Tibial nerve (tissue), 4 donors: ENCODE measurements around the gene FLVCR1.

Experiments
- EP300 ChIP-seq, 2 donors: sonication (generic); formaldehyde crosslinking; IDR thresholded peaks; one replicate each; pipeline ENCODE4 v1.6.1; 2017; ENCODE audit warnings: antibody characterized with exemption in 2 of 2, mild to moderate bottlenecking in 1 of 2
- POLR2A ChIP-seq, 2 donors: fragments of 450-650 bp; IDR thresholded peaks; one replicate each; pipeline ENCODE4 v1.6.1; 2017; ENCODE audit warnings: antibody characterized with exemption in 2 of 2, mild to moderate bottlenecking in 2 of 2, moderate library complexity in 2 of 2
- TF ChIP-seq, protein P1 (sequence below), 5 experiments: fragments of 200-600 bp in 3 of 5; fragments of 450-650 bp in 2 of 5; sonication (generic) in 3 of 5; IDR thresholded peaks; one replicate each; pipeline ENCODE4 v1.5.1; 2016 to 2019; ENCODE audit warnings: antibody characterized with exemption in 5 of 5, mild to moderate bottlenecking in 3 of 5, moderate library complexity in 2 of 5

DNA sequence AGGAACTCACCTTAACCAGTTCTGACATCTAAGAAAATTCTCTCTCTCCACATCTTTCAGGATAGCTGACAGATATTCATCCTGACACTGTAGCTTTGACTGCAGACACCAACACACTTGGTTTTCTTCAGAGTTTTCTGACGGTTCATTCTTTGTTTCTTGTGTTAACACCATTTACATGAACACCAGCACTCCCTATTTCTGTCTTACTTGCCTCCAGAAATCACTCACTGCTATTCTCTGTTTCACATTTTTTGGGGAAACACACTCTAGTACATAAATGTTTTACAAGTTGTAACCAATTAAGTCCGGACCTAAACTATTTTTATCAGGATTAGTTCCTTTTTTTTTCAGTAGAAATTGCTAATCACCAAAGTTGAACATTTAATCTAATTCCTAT lies 15.4 kb downstream of the FLVCR1 start:
- TF ChIP-seq POLR2A (IDR thresholded peaks at IDR 0.05) (no peak), EP300 (IDR thresholded peaks at IDR 0.05) (no peak)
- TF ChIP-seq, protein P1, sequence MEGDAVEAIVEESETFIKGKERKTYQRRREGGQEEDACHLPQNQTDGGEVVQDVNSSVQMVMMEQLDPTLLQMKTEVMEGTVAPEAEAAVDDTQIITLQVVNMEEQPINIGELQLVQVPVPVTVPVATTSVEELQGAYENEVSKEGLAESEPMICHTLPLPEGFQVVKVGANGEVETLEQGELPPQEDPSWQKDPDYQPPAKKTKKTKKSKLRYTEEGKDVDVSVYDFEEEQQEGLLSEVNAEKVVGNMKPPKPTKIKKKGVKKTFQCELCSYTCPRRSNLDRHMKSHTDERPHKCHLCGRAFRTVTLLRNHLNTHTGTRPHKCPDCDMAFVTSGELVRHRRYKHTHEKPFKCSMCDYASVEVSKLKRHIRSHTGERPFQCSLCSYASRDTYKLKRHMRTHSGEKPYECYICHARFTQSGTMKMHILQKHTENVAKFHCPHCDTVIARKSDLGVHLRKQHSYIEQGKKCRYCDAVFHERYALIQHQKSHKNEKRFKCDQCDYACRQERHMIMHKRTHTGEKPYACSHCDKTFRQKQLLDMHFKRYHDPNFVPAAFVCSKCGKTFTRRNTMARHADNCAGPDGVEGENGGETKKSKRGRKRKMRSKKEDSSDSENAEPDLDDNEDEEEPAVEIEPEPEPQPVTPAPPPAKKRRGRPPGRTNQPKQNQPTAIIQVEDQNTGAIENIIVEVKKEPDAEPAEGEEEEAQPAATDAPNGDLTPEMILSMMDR (IDR thresholded peaks at IDR 0.05), result no peak
